Measurements from ENCODE around the gene RBMS2.

RBMS2 gene

GRCh38 chr12:56632701-56633467 is 111.3 kb downstream of the RBMS2 start:
- no peak for DNase-seq

- DNase-seq: no peak
These were observed 112.0 kb downstream of the RBMS2 start for GRCh38 chr12:56633468-56634241.

DNA sequence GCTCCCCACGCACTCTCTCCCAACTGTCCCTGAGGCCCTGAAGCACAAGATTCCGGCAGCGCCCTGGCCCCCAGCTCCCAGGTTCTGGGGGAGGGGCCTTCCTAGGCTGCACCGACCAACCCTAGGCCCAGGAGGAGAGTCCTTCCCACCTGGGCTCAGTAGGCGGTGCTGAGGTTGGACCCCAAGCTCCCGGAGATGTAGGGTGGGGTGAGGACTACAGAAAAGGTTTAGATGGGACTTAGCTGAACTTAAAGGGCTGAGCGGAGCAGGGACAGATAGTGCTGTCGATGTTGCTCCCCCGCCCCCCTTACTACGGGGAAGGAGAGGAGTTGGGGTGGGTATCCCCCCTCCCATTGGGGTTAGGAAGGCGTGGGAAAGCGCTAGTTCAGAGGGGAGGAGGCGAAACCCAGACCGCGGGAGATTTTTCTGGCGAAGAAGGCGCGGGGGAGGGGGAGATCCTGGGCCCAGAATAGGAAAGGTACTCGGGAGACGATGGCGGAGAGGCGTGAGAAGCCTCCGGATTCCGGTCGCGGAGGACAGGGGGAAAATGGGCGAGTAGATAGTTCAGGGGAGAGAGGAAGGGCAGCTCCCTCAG is 112.7 kb downstream of the RBMS2 start:
- peak; percentile 62 for DNase-seq

GRCh38 chr12:56634837-56635791 is 113.5 kb downstream of the RBMS2 start:
- peak; percentile 65 for DNase-seq

DNA sequence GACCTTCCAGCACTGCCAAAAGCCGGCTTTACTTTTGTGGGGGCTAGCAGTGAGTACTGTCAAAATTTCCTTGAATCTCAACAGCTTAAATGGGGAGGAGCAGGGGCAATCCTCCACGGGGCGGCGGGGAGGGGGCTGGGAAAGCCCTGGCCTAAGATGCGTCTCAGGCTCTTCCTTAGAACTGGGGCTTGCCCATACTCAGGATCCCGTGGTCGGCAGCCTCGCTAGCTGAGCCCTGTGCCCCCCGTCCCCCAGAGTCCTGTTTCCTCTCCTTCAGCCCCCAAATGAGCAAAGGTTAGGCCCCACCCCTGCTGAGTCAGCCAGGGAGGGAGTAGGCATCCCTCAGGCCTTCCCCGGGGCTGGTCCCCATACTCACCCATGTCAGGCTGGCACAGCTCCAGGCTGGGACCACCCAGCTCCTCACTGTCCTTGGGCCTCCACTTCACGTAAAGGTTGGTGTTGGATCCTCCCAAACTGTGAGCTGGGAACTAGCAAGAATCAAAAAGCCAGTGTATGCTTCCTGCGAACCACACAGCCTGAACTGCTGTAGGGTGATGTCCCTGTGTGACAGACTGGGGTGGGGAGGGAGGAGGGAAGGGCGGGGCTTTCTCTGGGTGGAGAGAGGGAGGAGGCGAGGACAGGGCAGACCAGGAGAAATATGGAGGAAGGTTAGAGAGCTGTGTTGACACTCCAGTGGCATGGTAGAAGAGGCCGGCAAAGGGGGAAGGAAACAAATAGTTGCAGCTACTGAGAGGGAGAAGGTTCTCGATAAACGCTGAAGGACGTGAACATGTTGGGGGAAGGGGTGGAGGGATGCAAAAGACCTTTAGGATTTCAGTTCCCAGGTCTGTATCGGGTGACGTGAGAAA is 114.4 kb downstream of the RBMS2 start:
- DNase-seq: peak; percentile 93

DNA sequence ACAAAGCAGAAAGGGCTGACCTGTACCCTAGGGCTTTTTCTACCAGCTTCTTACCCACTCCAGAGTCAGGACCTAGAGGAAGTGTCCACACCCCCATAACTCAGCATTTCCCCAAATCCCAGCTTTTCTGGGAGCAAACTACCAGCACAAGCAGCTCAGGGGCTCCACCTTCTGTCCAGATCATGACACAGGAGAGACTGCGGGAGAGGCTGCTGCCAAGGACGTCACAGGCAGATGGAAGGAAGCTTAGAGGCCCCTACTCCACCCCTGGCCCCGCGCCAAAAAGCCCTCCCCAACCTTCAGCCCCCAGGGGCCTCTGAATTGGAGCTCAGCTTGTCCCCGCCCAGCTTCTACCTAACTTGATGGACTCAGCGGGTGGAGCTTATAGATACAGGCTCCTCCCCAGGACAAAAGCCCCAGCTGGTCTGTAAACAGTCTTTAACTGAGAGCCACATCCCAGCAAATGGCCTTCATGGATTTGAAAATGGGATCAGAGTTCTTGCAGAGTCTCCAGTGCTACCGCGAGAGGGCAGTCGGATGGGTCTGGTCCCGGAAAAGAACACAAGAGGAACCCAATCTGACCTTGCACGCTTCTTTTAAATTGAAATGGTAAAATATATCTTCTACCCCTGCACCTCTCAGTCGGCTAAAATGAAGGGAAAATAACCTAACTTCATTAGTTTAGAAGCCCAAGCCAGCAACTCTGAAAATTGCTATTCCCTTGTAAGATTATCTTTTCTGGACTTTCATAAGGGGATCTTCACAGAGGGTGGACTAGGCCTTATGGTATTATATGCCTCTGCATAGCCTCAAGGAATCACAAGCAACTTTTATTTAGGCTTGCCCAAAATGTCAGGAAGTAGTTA is 115.3 kb downstream of the RBMS2 start:
- DNase-seq: peak; percentile 100

- no peak for DNase-seq
These were observed 116.0 kb downstream of the RBMS2 start for GRCh38 chr12:56637621-56638020.

- no peak for DNase-seq
These were observed 119.6 kb downstream of the RBMS2 start for GRCh38 chr12:56641219-56641618.

DNA sequence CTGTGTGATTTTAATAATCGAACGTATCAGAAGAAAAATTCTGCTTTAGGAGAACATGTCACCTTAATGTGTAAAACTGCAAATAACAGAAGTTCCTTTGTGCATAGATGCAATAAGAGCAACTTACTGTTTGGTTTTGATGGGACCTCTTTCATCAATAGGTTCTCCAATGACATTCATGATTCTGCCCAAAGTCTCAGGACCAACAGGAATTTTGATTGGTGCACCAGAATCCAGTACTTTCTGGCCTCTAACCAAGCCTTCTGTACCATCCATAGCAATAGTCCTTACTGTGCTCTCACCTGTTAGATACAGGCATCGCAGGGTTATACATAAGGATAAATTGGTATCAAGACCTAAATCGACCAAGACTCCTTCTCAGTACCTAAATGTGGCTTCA is 123.0 kb downstream of the RBMS2 start:
- no peak for DNase-seq

DNA sequence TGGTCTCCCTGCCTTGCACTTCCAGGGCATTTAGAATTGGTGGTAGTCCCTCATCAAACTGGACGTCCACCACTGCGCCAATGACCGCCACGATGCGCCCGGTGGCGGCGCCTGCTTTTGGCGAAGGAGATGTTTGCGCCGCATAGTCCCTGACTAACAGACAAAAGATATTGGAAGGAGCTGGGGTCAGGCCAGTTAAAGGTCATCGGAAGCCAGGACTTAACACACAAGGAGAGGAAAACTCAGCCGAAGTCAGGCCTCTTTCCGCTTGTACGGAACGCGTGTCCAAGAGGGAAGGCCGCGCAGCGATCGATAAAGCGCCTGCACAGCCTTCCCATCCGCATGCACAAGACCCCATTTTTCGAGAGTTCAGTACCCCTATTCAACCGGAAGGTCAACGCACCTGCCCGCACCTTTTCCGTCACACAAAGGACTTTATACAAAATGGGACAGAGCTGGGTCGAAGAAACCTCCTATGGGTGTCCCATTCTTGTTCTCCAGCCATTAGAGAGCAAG is 123.6 kb downstream of the RBMS2 start:
- peak; percentile 43 for DNase-seq
